GM12873 (cell line): ENCODE data around the gene UGT1A7.

ENCODE experiments used
- CTCF ChIP-seq: IDR thresholded peaks from 2 replicates; pipeline ENCODE4 v1.5.1; 2012; ENCODE audit warnings: low read depth, mild to moderate bottlenecking, moderate library complexity, low read length, control low read depth; ENCODE audit not compliant: insufficient read depth; ENCODE audit errors: missing control alignments

The UGT1A7 gene

GRCh38 chr2:233773854-233774253, 92.2 kb downstream of the UGT1A7 start:
- TF ChIP-seq CTCF: no peak

GRCh38 chr2:233775414-233775813, 93.7 kb downstream of the UGT1A7 start:
- TF ChIP-seq CTCF: no peak

DNA sequence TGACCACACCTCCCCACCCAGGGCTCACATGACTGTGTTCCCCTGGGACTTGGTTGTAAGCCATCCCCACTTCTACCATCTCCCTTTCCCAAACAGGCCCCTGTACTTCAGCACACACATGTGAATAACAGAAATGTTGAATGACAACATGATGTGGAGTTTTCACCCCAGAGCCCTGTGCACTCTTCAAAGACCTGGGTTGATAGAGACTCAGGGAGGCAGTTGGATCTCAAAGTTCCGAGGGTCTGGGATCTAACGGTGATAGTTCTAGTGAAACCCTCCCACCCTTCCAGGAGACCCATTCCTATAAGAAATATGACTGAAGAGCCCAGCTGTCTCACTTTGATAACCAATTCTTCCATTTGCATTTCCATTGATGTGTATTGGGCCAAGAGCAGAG, 96.3 kb downstream of the UGT1A7 start, which contains the start of gene MROH2A:
MROH2A (plus strand) TSS at position 301 of the 400 bp plus-strand sequence. CDS start 1,029 bp downstream, outside the sequence.
- no peak for TF ChIP-seq CTCF

DNA sequence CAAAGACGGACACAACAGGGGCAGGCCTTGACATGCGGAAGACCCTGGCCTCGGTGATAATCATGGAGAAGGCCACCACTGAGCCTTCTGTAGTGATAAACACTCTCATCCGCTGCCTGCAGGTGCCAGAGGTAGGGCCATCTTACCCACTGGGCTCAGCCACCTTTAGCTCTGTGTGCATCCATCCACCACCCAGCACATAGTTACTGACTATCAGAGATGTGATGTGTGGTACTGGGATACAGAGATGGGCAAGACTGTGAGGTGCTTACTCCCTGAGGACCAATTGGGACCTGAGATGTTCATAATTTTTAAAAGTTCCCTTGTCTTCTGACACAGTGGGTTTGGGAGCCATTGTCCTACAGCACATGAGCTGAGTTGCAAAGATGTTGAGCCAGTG, 98.0 kb downstream of the UGT1A7 start:
- no peak for TF ChIP-seq CTCF

GRCh38 chr2:233780771-233781170, 99.1 kb downstream of the UGT1A7 start:
- TF ChIP-seq CTCF: no peak

GRCh38 chr2:233789554-233789953, 107.9 kb downstream of the UGT1A7 start:
- TF ChIP-seq CTCF: no peak

DNA sequence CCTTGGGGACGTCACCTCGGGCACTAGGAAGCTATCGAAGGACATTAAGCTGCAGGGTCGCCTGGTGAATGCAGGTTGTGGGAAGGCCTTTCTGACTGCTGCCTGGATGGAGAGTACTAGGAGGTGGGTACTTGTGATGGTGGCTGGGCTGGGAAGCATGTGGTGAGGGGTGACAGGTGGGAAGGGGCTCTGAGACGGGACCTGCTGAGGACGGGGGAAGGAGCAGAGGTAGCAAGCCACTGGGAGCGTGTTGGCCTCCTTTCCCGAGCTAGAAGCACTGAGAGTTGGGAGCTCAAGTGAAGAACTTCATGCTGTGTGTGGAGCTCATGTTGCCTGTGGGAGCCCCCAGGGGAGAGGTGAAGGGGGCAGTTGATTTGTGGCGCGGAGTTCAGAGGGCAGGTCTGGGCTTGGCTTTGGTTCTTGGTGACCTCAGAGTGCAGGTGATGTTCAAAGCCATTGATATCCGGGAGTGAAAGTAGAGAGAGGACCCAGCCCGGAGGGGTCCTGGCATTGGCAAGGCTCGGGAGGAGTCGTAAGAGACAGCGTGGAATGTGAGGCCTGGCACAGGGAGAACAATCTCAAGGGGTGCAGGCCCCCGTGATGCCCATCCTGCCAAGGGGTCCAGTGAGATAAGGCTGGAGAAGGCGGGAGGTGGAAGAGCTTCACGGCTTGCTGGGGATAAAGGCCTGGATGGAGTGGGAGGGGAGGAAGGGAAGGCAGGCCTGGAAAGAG, 109.6 kb downstream of the UGT1A7 start:
- TF ChIP-seq CTCF: no peak

- no peak for TF ChIP-seq CTCF
These were observed 110.2 kb downstream of the UGT1A7 start for GRCh38 chr2:233791883-233792329.
